Endodermal cell (in vitro differentiated cells): Measurements from ENCODE around the gene ZC3H12C. TPM values are rescaled to one million over a fixed set of nuclear protein-coding genes. Genes with fewer than 3 reads are reported as not detected.

Experiments
- DNase-seq: peaks from one replicate; pipeline ENCODE4 v3.0.0-alpha.2; 2017
- H3K27ac ChIP-seq: 2 replicates; pipeline ENCODE4 v1.5.1; 2013; ENCODE audit warnings: mild to moderate bottlenecking, low read depth, low read length, moderate library complexity
- H3K27me3 ChIP-seq: 2 replicates; pipeline ENCODE4 v1.6.1; 2013; ENCODE audit warnings: mild to moderate bottlenecking, low read length, moderate library complexity; ENCODE audit not compliant: insufficient read depth, control insufficient read depth, poor library complexity, severe bottlenecking
- H3K36me3 ChIP-seq: 2 replicates; pipeline ENCODE4 v1.7.0; 2013; ENCODE audit warnings: mild to moderate bottlenecking, low read length, moderate library complexity; ENCODE audit not compliant: control insufficient read depth, insufficient read depth
- H3K4me1 ChIP-seq: one replicate; pipeline ENCODE4 v1.7.0; 2013; ENCODE audit warnings: low read length; ENCODE audit not compliant: control insufficient read depth, insufficient read depth
- H3K4me3 ChIP-seq: 2 replicates; pipeline ENCODE4 v1.5.1; 2013; ENCODE audit warnings: mild to moderate bottlenecking, low read length, moderate library complexity
- H3K9ac ChIP-seq: 2 replicates; pipeline ENCODE4 v1.6.1; 2013; ENCODE audit warnings: mild to moderate bottlenecking, low read length, moderate library complexity; ENCODE audit not compliant: poor library complexity, severe bottlenecking; ENCODE audit errors: extremely low read depth
- H3K9me3 ChIP-seq: 2 replicates; pipeline ENCODE4 v1.6.1; 2013; ENCODE audit warnings: mild to moderate bottlenecking, low read length, moderate library complexity; ENCODE audit not compliant: control insufficient read depth
- H3K27ac Mint-ChIP-seq: 2 replicates; pipeline ENCODE4 v1.8.0; 2020; ENCODE audit warnings: mixed read lengths
- H3K27me3 Mint-ChIP-seq: 2 replicates; pipeline ENCODE4 v1.8.0; 2021; ENCODE audit warnings: mild to moderate bottlenecking, mixed read lengths; ENCODE audit not compliant: insufficient read depth
- H3K36me3 Mint-ChIP-seq: 2 replicates; pipeline ENCODE4 v1.8.0; 2020; ENCODE audit warnings: low read depth, mixed read lengths
- H3K4me1 Mint-ChIP-seq: 2 replicates; pipeline ENCODE4 v1.8.0; 2020; ENCODE audit warnings: mixed read lengths
- H3K4me3 Mint-ChIP-seq: 2 replicates; pipeline ENCODE4 v1.8.0; 2020; ENCODE audit warnings: mild to moderate bottlenecking, moderate library complexity, mixed read lengths
- H3K9me3 Mint-ChIP-seq: 2 replicates; pipeline ENCODE4 v1.8.0; 2020; ENCODE audit warnings: mild to moderate bottlenecking, mixed read lengths
- CTCF ChIP-seq: fragments of 200-600 bp; sonication (generic); conservative IDR thresholded peaks from 2 replicates; pipeline ENCODE4 v1.5.0; 2021; ENCODE audit warnings: antibody characterized with exemption, mild to moderate bottlenecking
- WGBS, 2 experiments: methylation state at CpG; one replicate each; pipeline versions ENCODE4 v1.1.5 to v1.1.7; 2013; ENCODE audit warnings: missing lambda C conversion rate in 2 of 2, mixed read lengths in 1 of 2; ENCODE audit not compliant: insufficient coverage in 1 of 2, insufficient read length in 1 of 2; 5-methylcytosine and 5-hydroxymethylcytosine counted together
- total RNA-seq, 2 donors: library from RNA; stranded (reverse); fragmentation: NEBNext Ultra II Directional in 1 of 2; extraction: Animal tissue kit (Norgen Biotek cat#: 25700) in 1 of 2; gene quantifications; 2 replicates in 1 of 2; 3 replicates in 1 of 2; pipeline ENCODE4 v1.2.1, GENCODE V29; 2021

The ZC3H12C gene
- total RNA-seq, 2 donors from 2014 or later = 4.1 to 5.6 TPM

DNA sequence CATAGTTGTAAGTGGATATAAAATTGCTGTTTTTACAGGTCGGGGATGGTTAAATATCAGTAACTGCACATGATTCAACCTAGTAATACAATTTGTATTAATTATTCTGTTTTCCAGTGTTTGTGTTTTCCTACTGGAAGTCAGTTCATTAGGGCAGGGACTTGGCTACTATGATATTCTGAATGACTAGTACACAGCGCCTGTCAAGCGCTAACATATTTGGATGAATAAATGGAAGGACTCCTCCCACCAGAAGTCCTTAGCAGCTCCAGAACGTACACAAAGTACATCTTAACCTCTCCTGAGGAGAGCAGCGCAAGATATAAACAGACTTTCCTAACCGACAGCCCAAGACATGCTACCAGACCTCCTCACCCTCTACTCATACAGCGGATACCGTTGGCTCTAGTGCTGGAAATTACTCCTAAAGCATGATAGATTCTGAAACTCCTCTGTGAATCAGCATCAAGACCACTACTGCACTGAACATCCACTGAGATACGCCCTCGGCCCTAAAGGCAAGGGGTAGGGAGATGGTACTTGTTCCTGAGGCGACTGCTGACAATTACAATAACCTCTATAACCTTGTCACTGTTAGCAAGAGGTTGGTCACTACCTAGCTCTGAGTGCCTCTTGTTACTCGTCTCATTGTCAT is 124.2 kb downstream of the ZC3H12C start:
- Histone ChIP-seq H3K4me1 (no peaks in the 10 kb centered on the region), H3K4me3 (no peak overlapping the region), H3K27ac (no peak overlapping the region), H3K9ac (no peak overlapping the region), H3K9me3 (no peaks in the 10 kb centered on the region), H3K36me3 (peaks cover 35% of the 10 kb centered on the region), H3K27me3 (no peaks in the 10 kb centered on the region)
- H3K4me1 Mint-ChIP-seq = peaks cover 1% of the 10 kb centered on the region
- H3K27ac Mint-ChIP-seq = no peak overlapping the region
- peaks cover 7% of the 10 kb centered on the region for H3K9me3 Mint-ChIP-seq
- peaks cover 11% of the 10 kb centered on the region for H3K36me3 Mint-ChIP-seq
- 94% methylated on average over 7 to 10 of the region's 12 CpGs for WGBS, 2 experiments
- no peak for TF ChIP-seq CTCF
- no peaks in the 10 kb centered on the region for H3K27me3 Mint-ChIP-seq
- no peak for DNase-seq
- no peak overlapping the region for H3K4me3 Mint-ChIP-seq

DNA sequence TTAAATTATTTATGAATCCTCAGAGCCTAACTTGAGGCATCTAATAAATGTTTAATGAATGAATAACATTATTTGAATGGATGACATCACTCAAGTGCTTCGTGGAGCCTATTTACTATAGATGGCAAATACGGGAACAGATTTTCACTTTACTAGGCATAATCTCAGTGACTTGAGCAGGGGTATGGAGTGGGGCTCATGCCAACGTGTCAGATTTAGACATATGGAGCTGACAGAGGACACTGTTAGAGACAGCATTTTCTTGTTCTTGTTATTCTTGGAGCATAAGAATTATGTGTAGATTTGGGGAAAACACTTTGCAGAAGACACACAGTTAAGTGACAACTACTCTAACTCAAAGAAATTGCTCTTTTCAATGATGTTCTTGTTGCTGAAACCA is 124.7 kb downstream of the ZC3H12C start:
- no peaks in the 10 kb centered on the region for H3K4me1 ChIP-seq
- H3K9me3 Mint-ChIP-seq = peaks cover 6% of the 10 kb centered on the region
- 83 to 85% methylated on average over 2 to 3 of the region's 3 CpGs for WGBS, 2 experiments

GRCh38 chr11:110219006-110219785 is 126.0 kb downstream of the ZC3H12C start:
- peaks cover under 1% of the 10 kb centered on the region for H3K9me3 ChIP-seq
- no peaks in the 10 kb centered on the region for H3K4me1 Mint-ChIP-seq
- H3K4me3 Mint-ChIP-seq = no peak overlapping the region
- no peak for DNase-seq
- peaks cover 8% of the 10 kb centered on the region for H3K9me3 Mint-ChIP-seq
- TF ChIP-seq CTCF = no peak
- H3K36me3 ChIP-seq = peaks cover 49% of the 10 kb centered on the region
- H3K27me3 Mint-ChIP-seq = no peaks in the 10 kb centered on the region
- H3K4me3 ChIP-seq = no peak overlapping the region
- no peaks in the 10 kb centered on the region for H3K4me1 ChIP-seq
- H3K9ac ChIP-seq = no peak overlapping the region
- H3K36me3 Mint-ChIP-seq = peaks cover 19% of the 10 kb centered on the region
- H3K27me3 ChIP-seq = no peaks in the 10 kb centered on the region
- H3K27ac ChIP-seq = no peak overlapping the region
- 95 to 96% methylated on average over 4 of the region's 4 CpGs for WGBS, 2 experiments
- no peak overlapping the region for H3K27ac Mint-ChIP-seq

More for the DNA sequence above, 124.7 kb downstream of the ZC3H12C start:
- peaks cover under 1% of the 10 kb centered on the region for H3K4me1 Mint-ChIP-seq
- no peak overlapping the region for H3K9ac ChIP-seq
- no peaks in the 10 kb centered on the region for H3K9me3 ChIP-seq
- no peak overlapping the region for H3K4me3 ChIP-seq
- no peak for DNase-seq
- no peaks in the 10 kb centered on the region for H3K27me3 Mint-ChIP-seq
- peaks cover 41% of the 10 kb centered on the region for H3K36me3 ChIP-seq
- no peaks in the 10 kb centered on the region for H3K27me3 ChIP-seq
- peaks cover 14% of the 10 kb centered on the region for H3K36me3 Mint-ChIP-seq
- TF ChIP-seq CTCF = no peak
- no peak overlapping the region for H3K27ac ChIP-seq
- no peak overlapping the region for H3K4me3 Mint-ChIP-seq
- no peak overlapping the region for H3K27ac Mint-ChIP-seq

Other genes with a start within 250 kb of the ZC3H12C start
- 100 to 1,000 TPM; 121 to 127 TPM for gene RDX, start 203.2 kb downstream of the ZC3H12C start, total RNA-seq